ENCODE measurements around the gene ADAMTS2.

ADAMTS2 gene

DNA sequence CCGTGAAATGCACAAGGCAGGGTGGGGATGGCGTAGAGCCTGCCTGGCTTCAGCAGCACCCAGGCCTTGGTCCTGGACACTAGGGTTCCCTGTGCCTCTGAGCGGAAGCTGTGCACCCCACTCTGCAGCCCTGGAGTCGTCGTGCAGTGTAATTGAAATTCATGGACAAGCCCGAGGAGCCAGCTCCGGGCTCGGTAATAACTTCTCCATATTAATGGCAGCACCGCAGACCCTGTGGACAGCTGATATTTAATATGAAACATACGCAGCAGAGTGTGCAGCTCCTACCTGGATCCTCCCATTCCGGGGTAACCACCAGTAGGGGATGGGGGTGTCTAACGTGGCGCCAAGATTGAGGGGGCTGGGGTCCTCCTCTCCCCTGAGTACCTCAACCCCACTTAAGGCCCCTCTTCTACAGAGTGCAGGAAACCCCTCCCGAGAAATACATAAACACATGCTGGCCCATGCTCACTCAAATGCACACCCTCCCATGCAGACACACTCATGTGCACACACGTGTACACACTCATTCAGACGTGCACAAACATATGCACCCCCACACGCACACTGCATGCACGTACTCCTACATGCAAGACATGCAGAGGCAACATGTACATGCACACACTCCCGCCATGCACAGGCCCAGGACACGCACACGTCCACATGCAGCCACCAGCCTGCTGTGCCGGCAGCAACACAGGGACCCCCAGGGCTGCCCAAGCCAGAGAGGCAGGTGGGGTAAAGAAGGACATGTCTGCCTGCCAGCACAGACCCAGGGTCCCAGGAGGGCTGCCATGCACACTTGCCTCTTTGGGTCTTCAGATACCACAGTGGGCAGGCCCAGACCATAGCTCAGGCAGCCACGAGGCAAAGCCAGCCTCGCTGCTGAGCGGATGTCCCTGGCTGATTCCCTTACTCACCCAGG lies 8.1 kb downstream of the ADAMTS2 start:
- CTCF ChIA-PET: interaction anchor here (1.3 to 1.5 kb wide), 2 partner anchors 12 to 170 kb away, joined by 3 to 5 read pairs; no protein-coding TSS in a partner anchor

DNA sequence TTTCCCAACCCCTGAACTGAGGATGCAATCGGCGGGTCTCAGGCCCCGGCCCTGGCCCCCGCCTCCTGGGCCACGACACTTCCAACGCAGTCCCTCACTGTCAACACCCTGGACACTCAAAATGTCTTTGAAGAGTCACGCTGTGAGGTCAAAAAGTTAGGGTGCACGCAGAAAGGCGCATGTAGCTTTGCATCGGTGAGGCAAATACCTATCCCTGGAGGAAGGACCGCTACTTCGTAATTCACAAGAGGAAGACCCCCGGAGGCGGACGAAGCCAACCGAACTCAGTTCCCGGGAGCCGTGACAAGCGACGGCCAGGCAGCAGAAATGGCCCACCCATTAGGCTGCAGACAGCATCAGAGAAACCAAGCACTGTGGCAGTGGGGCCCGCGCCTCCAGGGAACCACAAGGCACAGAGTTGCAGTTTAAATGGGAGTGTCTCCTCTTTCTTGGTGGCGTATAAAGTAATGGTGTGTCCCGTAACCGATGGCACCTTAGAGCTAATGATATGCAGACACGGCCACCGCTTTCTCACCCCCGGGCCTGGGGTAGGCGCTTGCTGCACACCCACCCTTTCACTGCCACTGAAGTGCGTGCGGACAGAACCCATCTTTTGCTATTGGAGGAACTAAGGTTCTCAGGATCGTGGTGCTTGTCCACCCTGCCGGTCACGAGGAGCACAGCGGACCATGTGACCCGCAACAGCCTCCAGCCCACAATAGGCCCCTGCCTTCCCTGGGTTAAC lies 9.0 kb downstream of the ADAMTS2 start:
- TF ChIP-seq, protein P1, sequence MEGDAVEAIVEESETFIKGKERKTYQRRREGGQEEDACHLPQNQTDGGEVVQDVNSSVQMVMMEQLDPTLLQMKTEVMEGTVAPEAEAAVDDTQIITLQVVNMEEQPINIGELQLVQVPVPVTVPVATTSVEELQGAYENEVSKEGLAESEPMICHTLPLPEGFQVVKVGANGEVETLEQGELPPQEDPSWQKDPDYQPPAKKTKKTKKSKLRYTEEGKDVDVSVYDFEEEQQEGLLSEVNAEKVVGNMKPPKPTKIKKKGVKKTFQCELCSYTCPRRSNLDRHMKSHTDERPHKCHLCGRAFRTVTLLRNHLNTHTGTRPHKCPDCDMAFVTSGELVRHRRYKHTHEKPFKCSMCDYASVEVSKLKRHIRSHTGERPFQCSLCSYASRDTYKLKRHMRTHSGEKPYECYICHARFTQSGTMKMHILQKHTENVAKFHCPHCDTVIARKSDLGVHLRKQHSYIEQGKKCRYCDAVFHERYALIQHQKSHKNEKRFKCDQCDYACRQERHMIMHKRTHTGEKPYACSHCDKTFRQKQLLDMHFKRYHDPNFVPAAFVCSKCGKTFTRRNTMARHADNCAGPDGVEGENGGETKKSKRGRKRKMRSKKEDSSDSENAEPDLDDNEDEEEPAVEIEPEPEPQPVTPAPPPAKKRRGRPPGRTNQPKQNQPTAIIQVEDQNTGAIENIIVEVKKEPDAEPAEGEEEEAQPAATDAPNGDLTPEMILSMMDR (IDR thresholded peaks at IDR 0.05; ENCODE audit: insufficient read depth, low read length, missing control alignments): no peak
- DNase-seq (ENCODE audit: low read depth, low spot score): no peak
- ChIA-PET POLR2A (interaction anchor here (0.6 kb wide), 1 partner anchor 1805 kb away, joined by 3 read pairs; no protein-coding TSS in a partner anchor), CTCF (interaction anchor here (1.5 to 1.7 kb wide), 3 partner anchors 8 to 169 kb away, joined by 5 to 9 read pairs (median 5); partner anchors contain the start of gene ADAMTS2)
- no peak overlapping the region for H3K4me3 ChIP-seq (ENCODE audit: low read depth, low read length)

More for the DNA sequence above, 8.1 kb downstream of the ADAMTS2 start:
- POLR2A ChIA-PET: interaction anchor here (0.6 kb wide), 1 partner anchor 1806 kb away, joined by 3 read pairs; no protein-coding TSS in a partner anchor
- no peak overlapping the region for H3K4me3 ChIP-seq (ENCODE audit: low read depth, low read length)
- DNase-seq (ENCODE audit: low read depth, low spot score): no peak
- TF ChIP-seq, protein P1 (IDR thresholded peaks at IDR 0.05; ENCODE audit: insufficient read depth, low read length, missing control alignments): no peak

DNA sequence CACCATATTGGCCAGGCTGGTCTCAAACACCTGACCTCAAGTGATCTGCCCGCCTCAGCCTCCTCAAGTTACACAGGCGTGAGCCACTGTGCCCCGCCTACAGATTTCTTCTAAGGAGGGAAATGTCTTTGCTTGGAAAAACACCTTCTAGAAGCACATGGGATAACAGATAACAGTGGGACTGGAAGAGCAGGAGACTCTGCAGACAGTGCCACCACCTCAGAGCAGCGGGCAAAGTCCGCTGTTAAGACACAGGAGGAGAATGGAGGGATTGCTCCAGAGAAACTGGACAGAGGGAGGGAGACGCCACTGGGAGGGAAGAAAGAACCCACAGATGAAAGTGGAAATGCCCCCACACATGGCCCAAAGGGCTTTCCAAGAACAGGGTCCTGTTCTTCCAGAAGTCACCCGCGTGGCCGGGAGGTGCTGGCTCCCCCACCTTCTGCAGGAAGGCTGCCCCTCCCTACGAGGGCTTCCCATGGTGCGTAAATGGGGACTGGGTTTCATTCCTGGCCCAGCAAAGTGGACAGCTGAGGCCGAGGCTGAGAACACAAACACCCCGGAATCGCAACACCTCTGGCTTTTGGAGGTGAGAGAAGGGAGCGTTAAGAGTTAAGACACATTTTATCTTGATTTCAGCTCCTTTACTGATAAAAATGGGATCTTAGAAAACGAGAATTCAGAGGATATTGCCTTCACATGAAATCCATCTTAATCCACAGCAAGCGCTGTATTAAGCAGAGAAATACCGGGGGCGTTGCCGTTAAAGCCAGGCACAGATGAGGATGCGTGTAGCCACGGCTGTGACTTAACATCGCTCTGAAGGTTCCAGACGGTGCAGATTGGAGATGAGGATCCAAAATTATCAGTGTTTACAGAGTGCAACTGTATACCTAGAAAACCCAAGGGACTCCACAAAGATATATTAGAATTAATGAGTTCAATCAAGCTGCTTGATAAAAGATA lies 11.2 kb downstream of the ADAMTS2 start:
- TF ChIP-seq, protein P1 (IDR thresholded peaks at IDR 0.05; ENCODE audit: insufficient read depth, low read length, missing control alignments): no peak
- H3K4me3 ChIP-seq (ENCODE audit: low read depth, low read length): no peak overlapping the region
- ChIA-PET CTCF (interaction anchor here (1.0 to 2.0 kb wide), 6 partner anchors 10 to 167 kb away, joined by 3 to 11 read pairs (median 6); partner anchors contain the start of gene ADAMTS2), POLR2A (interaction anchor here (1.1 kb wide), 1 partner anchor 9 kb away, joined by 3 read pairs; no protein-coding TSS in a partner anchor)
- no peak for DNase-seq (ENCODE audit: low read depth, low spot score)

DNA sequence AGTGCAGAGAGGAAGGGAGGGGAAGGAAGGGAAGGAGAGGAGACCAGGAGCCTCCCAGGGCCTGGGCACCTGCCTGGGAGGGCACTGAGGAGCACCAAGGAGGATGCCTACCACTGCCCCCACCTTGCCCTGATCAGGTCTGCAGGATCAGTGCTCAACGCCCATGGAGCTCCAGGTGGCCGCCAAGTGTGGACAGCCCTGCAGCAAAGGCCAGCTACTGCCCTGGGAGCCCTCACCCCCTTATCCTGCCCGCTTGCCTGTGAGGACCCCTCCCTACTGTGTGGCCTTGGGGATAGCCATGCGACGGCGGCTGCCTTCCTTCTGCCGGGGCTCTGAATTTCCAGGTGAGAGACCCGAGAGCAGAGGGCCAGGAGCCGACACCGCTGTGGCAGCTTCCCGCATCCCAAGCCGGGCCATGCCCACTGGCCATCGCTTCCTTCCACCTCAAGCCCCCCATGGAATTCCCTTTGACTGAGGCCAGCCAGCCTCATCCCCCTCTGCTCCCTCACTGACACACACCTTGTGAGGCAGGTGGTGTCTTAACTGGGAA lies 12.4 kb downstream of the ADAMTS2 start:
- DNase-seq (ENCODE audit: low read depth, low spot score): no peak
- POLR2A ChIA-PET: interaction anchor here (1.1 kb wide), 1 partner anchor 10 kb away, joined by 3 read pairs; no protein-coding TSS in a partner anchor
- H3K4me3 ChIP-seq (ENCODE audit: low read depth, low read length): no peak overlapping the region
- TF ChIP-seq, protein P1 (IDR thresholded peaks at IDR 0.05; ENCODE audit: insufficient read depth, low read length, missing control alignments): no peak
- CTCF ChIA-PET: interaction anchor here (1.4 to 2.0 kb wide), 4 partner anchors 11 to 165 kb away, joined by 3 to 11 read pairs (median 4); no protein-coding TSS in a partner anchor

DNA sequence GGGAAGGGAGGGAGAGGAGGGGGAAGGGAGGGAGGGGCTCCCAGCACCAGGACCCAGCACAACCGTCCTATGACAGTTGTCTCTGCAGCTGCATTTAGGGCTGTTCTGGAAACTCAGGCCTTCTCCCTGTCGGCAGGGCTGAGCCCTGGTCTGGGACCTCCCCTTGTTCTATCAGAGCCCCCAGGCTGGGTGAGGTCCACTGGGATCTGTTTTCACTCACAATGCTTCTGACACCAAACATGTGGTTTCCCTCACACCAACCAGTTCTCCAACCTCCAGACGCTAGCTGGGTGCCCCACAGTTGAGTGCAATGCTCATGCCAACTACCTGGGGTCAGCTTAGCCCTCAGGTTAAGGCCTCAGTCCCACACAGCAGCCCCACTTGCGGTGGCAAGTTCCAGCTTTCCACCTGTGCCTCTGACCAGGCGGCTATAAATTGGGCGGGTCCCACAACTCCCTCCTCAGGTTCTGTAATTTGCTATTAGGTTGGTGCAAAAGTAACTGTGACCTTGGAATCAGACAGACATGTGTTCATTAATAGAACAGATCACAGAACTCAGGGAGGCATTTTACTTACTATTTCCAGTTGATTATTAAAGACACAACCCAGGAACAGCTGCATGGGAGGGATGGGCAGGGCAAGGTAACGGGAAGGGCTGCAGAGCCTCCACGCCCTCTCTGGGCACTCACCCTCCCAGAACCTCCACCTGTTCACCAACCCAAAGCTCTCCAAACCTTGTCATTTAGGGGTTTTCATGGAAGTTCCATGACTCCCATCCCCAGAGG lies 13.5 kb downstream of the ADAMTS2 start:
- POLR2A ChIA-PET: no interaction called here
- CTCF ChIA-PET: interaction anchor here (1.3 to 2.0 kb wide), 5 partner anchors 11 to 164 kb away, joined by 3 to 11 read pairs (median 4); no protein-coding TSS in a partner anchor

More for the DNA sequence above, 13.5 kb downstream of the ADAMTS2 start:
- H3K4me3 ChIP-seq (ENCODE audit: low read depth, low read length): no peak overlapping the region
- DNase-seq (ENCODE audit: low read depth, low spot score): no peak
- TF ChIP-seq, protein P1 (IDR thresholded peaks at IDR 0.05; ENCODE audit: insufficient read depth, low read length, missing control alignments): no peak
